Inferior parietal cortex (tissue), 1 donor: ENCODE data around the gene ARHGAP8.
"Not testable (repeated sequence)": the region's sequence is repeated elsewhere in the genome, so short reads cannot be mapped to it uniquely, and the experiment has no call there.

Experiments
- DNase-seq: peaks from one replicate; pipeline ENCODE4 v3.0.0-alpha.2; 2016; ENCODE audit errors: extremely low spot score

The ARHGAP8 gene

GRCh38 chr22:44885806-44886360 lies 133.5 kb downstream of the ARHGAP8 start:
- DNase-seq: no peak

- no peak for DNase-seq
Observed at GRCh38 chr22:44887941-44888366, 135.6 kb downstream of the ARHGAP8 start.

- DNase-seq: no peak
Observed at GRCh38 chr22:44888491-44889254, 136.3 kb downstream of the ARHGAP8 start.

GRCh38 chr22:44889255-44889878 lies 137.0 kb downstream of the ARHGAP8 start:
- DNase-seq: no peak

- DNase-seq: no peak
Observed at GRCh38 chr22:44890416-44891292, 138.3 kb downstream of the ARHGAP8 start.

GRCh38 chr22:44891293-44891747 lies 138.9 kb downstream of the ARHGAP8 start:
- DNase-seq: no peak

- no peak for DNase-seq
Observed at GRCh38 chr22:44891791-44892190, 139.4 kb downstream of the ARHGAP8 start.

GRCh38 chr22:44892243-44892642 lies 139.9 kb downstream of the ARHGAP8 start:
- DNase-seq: no peak

GRCh38 chr22:44892803-44893730 lies 140.7 kb downstream of the ARHGAP8 start:
- no peak for DNase-seq

- no peak for DNase-seq
Observed at GRCh38 chr22:44893731-44894080, 141.3 kb downstream of the ARHGAP8 start.

- DNase-seq: no peak
Observed at GRCh38 chr22:44894321-44894720, 141.9 kb downstream of the ARHGAP8 start.

- no peak for DNase-seq
Observed at GRCh38 chr22:44894782-44895181, 142.4 kb downstream of the ARHGAP8 start.

- DNase-seq: no peak
Observed at GRCh38 chr22:44895296-44896055, 143.1 kb downstream of the ARHGAP8 start.

GRCh38 chr22:44898236-44898635 lies 145.9 kb downstream of the ARHGAP8 start:
- no peak for DNase-seq

- no peak for DNase-seq
Observed at GRCh38 chr22:44901301-44901700, 148.9 kb downstream of the ARHGAP8 start.

- DNase-seq: not testable (repeated sequence)
Observed at GRCh38 chr22:44903164-44903563, 150.8 kb downstream of the ARHGAP8 start.

- not testable (repeated sequence) for DNase-seq
Observed at GRCh38 chr22:44904492-44905152, 152.2 kb downstream of the ARHGAP8 start.

GRCh38 chr22:44906248-44906936 lies 154.0 kb downstream of the ARHGAP8 start:
- DNase-seq: no peak
